Liver (tissue), 9 donors: Measurements from ENCODE around the gene OOSP3. TPM values are rescaled to one million over a fixed set of nuclear protein-coding genes. Genes with fewer than 3 reads are reported as not detected.

Experiments used
- DNase-seq: peaks from one replicate; pipeline ENCODE4 v3.0.0-alpha.2; 2017; ENCODE audit warnings: low spot score
- H3K27ac ChIP-seq, 2 donors: one replicate each; pipeline ENCODE4 v1.7.0; 2013; ENCODE audit warnings: inconsistent platforms in 2 of 2, low read length in 2 of 2, control low read depth in 1 of 2, low read depth in 1 of 2, mild to moderate bottlenecking in 1 of 2
- H3K27me3 ChIP-seq, 4 donors: one replicate each; pipeline versions ENCODE4 v1.6.1 to v1.7.0; 2013; ENCODE audit warnings: low read length in 3 of 4, inconsistent platforms in 1 of 4, mild to moderate bottlenecking in 1 of 4, moderate library complexity in 1 of 4; ENCODE audit not compliant: control insufficient read depth in 4 of 4, insufficient read depth in 4 of 4
- H3K36me3 ChIP-seq, 4 donors: one replicate each; pipeline versions ENCODE4 v1.6.1 to v1.7.0; 2013; ENCODE audit warnings: low read length in 3 of 4, mild to moderate bottlenecking in 3 of 4, low read depth in 1 of 4, moderate library complexity in 1 of 4; ENCODE audit not compliant: control insufficient read depth in 4 of 4, insufficient read depth in 3 of 4
- H3K4me1 ChIP-seq, 4 donors: one replicate each; pipeline versions ENCODE4 v1.6.1 to v1.7.0; 2013; ENCODE audit warnings: low read length in 3 of 4, mild to moderate bottlenecking in 3 of 4, moderate library complexity in 1 of 4; ENCODE audit not compliant: control insufficient read depth in 4 of 4, insufficient read depth in 4 of 4
- H3K4me3 ChIP-seq, 3 donors: one replicate each; pipeline versions ENCODE4 v1.6.1 to v1.7.0; 2013; ENCODE audit warnings: low read length in 3 of 3, control low read depth in 1 of 3, low read depth in 1 of 3, mild to moderate bottlenecking in 1 of 3
- H3K9ac ChIP-seq, 2 donors: one replicate each; pipeline ENCODE4 v1.7.0; 2013; ENCODE audit warnings: low read length in 2 of 2, mild to moderate bottlenecking in 2 of 2, moderate library complexity in 2 of 2, control low read depth in 1 of 2, low read depth in 1 of 2
- H3K9me3 ChIP-seq, 4 donors: one replicate each; pipeline versions ENCODE4 v1.6.1 to v1.7.0; 2013; ENCODE audit warnings: low read length in 3 of 4; ENCODE audit not compliant: control insufficient read depth in 4 of 4
- ATF3 ChIP-seq: IDR thresholded peaks from 2 replicates; pipeline ENCODE4 v1.6.1; 2016; ENCODE audit warnings: antibody characterized with exemption
- CTCF ChIP-seq: fragments of 150-350 bp; IDR thresholded peaks from 2 replicates; pipeline ENCODE4 v1.5.1; 2017; ENCODE audit warnings: improper control_type of control experiment, low read depth, low read length; ENCODE audit not compliant: missing input control
- FOXA1 ChIP-seq: IDR thresholded peaks from 2 replicates; pipeline ENCODE4 v1.6.1; 2016; ENCODE audit warnings: antibody characterized with exemption
- FOXA2 ChIP-seq: IDR thresholded peaks from 2 replicates; pipeline ENCODE4 v1.6.1; 2016; ENCODE audit warnings: antibody characterized with exemption
- GABPA ChIP-seq, 2 donors: IDR thresholded peaks in 1 of 2; conservative IDR thresholded peaks in 1 of 2; 2 replicates each; pipeline ENCODE4 v1.6.1; 2016; ENCODE audit warnings: antibody characterized with exemption in 2 of 2, mild to moderate bottlenecking in 1 of 2, moderate library complexity in 1 of 2
- HNF4A ChIP-seq, 2 donors: conservative IDR thresholded peaks; 2 replicates each; pipeline ENCODE4 v1.6.1; 2016; ENCODE audit warnings: antibody characterized with exemption in 2 of 2, mild to moderate bottlenecking in 2 of 2
- HNF4G ChIP-seq: IDR thresholded peaks from 2 replicates; pipeline ENCODE4 v1.6.1; 2016; ENCODE audit warnings: antibody characterized with exemption
- JUND ChIP-seq, 2 donors: IDR thresholded peaks; 2 replicates each; pipeline ENCODE4 v1.6.1; 2016; ENCODE audit warnings: antibody characterized with exemption in 2 of 2
- MAX ChIP-seq: IDR thresholded peaks from 2 replicates; pipeline ENCODE4 v1.6.1; 2016; ENCODE audit warnings: antibody characterized with exemption
- RAD21 ChIP-seq, 2 donors: IDR thresholded peaks; 2 replicates each; pipeline ENCODE4 v1.6.1; 2016; ENCODE audit warnings: antibody characterized with exemption in 2 of 2, mild to moderate bottlenecking in 2 of 2
- RXRA ChIP-seq, 2 donors: IDR thresholded peaks; 2 replicates each; pipeline ENCODE4 v1.6.1; 2017 to 2018; ENCODE audit warnings: antibody characterized with exemption in 2 of 2, mild to moderate bottlenecking in 1 of 2
- SP1 ChIP-seq: IDR thresholded peaks from 2 replicates; pipeline ENCODE4 v1.6.1; 2018; ENCODE audit warnings: antibody characterized with exemption, mild to moderate bottlenecking
- TAF1 ChIP-seq: conservative IDR thresholded peaks from 2 replicates; pipeline ENCODE4 v1.6.1; 2016; ENCODE audit warnings: antibody characterized with exemption, mild to moderate bottlenecking
- YY1 ChIP-seq: IDR thresholded peaks from 2 replicates; pipeline ENCODE4 v1.6.1; 2016; ENCODE audit warnings: antibody characterized with exemption, mild to moderate bottlenecking
- WGBS: extraction: QIAGEN DNeasy Blood & Tissue Kit; methylation state at CpG from one replicate; pipeline ENCODE4 v1.1.7; 2013; 5-methylcytosine and 5-hydroxymethylcytosine counted together
- polyA plus RNA-seq, 2 donors: library from polyadenylated mRNA; stranded (reverse) in 1 of 2; unstranded in 1 of 2; fragments of 200-250 nt in 1 of 2; fragments of >200 nt in 1 of 2; fragmentation: Nextera tagmentation in 1 of 2; extraction: Ambion mirVana in 1 of 2; gene quantifications; one replicate each; pipeline versions ENCODE4 v1.2.1 to v1.2.3, GENCODE V29; 2013 to 2015
- total RNA-seq, 2 donors: library from RNA; depleted of rRNA; stranded (reverse); fragments of >200 nt; gene quantifications; one replicate each; pipeline ENCODE4 v1.2.3, GENCODE V29; 2014
- TF ChIP-seq, protein P1 (sequence below): IDR thresholded peaks from 2 replicates; pipeline ENCODE4 v1.6.1; 2016; ENCODE audit warnings: antibody characterized with exemption, mild to moderate bottlenecking
- TF ChIP-seq, protein P2 (sequence below): IDR thresholded peaks from 2 replicates; pipeline ENCODE4 v1.6.1; 2016; ENCODE audit warnings: antibody characterized with exemption
- donor health status: healthy.
- donor health status: healthy.
- donor health status: healthy.
- donor health status: healthy.
- donor health status: healthy.

OOSP3 gene
- total and polyA plus RNA-seq, 4 donors, result not detected

DNA sequence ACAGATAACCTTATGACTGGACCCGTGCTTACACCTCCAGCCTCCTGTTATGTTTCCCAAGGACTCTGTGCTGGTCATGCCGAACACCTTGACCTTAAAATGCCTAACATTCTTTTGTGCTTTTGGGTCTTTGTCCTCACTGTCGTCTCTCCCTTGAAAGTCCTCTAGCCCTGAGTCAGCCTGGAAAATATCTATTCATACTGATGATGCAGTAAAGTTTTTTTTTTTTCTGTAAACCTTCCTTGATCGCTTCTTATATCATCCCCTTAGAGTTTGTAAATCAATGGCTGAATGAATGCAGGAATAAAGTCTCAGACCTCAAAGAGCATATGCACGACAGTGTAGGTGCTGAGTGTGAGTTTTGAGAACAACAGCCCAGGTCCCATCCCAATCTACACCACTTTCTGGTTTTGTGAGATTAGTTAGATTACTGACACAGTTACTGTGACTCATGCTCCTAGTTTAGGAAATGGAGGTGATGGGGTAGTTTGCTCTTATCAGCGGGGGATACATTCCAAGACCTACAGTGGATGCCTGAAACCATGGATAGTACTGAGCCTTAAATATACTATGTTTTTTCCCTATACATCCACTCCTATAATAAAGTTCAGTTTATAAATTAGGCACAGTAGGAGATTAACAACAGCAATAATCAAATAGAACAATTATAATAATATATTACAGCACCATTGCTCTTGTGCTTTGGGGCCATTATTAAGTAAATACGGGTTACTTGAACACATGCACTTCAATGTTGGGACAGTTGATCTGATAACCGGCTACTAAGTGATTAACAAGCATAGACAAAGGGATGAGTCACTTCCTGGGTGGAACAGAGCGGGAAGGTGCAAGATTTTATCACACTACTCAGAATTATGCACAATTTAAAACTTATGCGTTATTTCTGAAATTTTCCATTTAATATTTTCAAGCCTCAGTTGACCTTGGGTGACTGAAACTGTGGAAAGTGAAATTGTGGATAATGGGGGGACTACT lies 20.8 kb upstream of the OOSP3 start:
- no peaks in the 10 kb centered on the region for H3K36me3 ChIP-seq
- 75% methylated on average over 10 of the region's 10 CpGs for WGBS
- no peak overlapping the region for H3K27ac ChIP-seq
- TF ChIP-seq ATF3 (no peak), YY1 (no peak), GABPA (IDR thresholded peaks at IDR 0.05 in 1 of 2, conservative IDR thresholded peaks at IDR 0.05 in 1 of 2) (no peak), JUND (IDR thresholded peaks at IDR 0.05) (no peak), SP1 (no peak), MAX (no peak), HNF4G (no peak), FOXA1 (no peak), FOXA2 (no peak), RXRA (IDR thresholded peaks at IDR 0.05) (no peak)
- no peaks in the 10 kb centered on the region for H3K4me1 ChIP-seq
- no peak overlapping the region for H3K9ac ChIP-seq
- H3K27me3 ChIP-seq, result peaks cover 0 to 4% (median 0%) of the 10 kb centered on the region in 4 donors
- no peaks in the 10 kb centered on the region for H3K9me3 ChIP-seq
- DNase-seq, result no peak
- H3K4me3 ChIP-seq, result no peak overlapping the region

DNA sequence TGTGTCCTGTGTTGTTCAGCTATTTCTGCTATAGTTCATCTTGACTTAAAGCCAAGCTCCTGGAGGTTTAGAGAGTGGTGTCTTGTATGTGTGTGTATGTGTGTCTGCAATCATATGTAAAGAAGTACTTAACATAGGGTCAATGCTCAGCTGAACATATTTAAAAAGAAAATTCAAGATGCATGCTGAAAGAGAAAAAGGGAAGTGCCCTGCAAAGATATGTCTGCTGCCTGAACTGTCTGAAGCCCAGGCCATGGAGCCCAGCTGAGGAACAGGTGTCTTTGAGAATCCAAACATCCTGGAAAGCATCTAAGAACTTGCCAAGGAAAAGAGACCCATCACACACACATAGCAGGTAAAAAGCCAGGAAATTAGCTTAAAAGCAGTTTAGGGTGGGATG lies 18.9 kb upstream of the OOSP3 start:
- H3K27me3 ChIP-seq, result peaks cover 0 to 4% (median 0%) of the 10 kb centered on the region in 4 donors
- no peak overlapping the region for H3K9ac ChIP-seq

More for the DNA sequence above, 18.9 kb upstream of the OOSP3 start:
- H3K4me1 ChIP-seq, result no peaks in the 10 kb centered on the region
- DNase-seq, result no peak
- no peak overlapping the region for H3K27ac ChIP-seq
- H3K9me3 ChIP-seq, result no peaks in the 10 kb centered on the region
- H3K4me3 ChIP-seq, result no peak overlapping the region
- H3K36me3 ChIP-seq, result no peaks in the 10 kb centered on the region
- no peak for TF ChIP-seq TAF1
- TF ChIP-seq, protein P1, sequence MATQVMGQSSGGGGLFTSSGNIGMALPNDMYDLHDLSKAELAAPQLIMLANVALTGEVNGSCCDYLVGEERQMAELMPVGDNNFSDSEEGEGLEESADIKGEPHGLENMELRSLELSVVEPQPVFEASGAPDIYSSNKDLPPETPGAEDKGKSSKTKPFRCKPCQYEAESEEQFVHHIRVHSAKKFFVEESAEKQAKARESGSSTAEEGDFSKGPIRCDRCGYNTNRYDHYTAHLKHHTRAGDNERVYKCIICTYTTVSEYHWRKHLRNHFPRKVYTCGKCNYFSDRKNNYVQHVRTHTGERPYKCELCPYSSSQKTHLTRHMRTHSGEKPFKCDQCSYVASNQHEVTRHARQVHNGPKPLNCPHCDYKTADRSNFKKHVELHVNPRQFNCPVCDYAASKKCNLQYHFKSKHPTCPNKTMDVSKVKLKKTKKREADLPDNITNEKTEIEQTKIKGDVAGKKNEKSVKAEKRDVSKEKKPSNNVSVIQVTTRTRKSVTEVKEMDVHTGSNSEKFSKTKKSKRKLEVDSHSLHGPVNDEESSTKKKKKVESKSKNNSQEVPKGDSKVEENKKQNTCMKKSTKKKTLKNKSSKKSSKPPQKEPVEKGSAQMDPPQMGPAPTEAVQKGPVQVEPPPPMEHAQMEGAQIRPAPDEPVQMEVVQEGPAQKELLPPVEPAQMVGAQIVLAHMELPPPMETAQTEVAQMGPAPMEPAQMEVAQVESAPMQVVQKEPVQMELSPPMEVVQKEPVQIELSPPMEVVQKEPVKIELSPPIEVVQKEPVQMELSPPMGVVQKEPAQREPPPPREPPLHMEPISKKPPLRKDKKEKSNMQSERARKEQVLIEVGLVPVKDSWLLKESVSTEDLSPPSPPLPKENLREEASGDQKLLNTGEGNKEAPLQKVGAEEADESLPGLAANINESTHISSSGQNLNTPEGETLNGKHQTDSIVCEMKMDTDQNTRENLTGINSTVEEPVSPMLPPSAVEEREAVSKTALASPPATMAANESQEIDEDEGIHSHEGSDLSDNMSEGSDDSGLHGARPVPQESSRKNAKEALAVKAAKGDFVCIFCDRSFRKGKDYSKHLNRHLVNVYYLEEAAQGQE, result no peak
- no peak for TF ChIP-seq HNF4G
- no peak for TF ChIP-seq CTCF
- no peak for TF ChIP-seq FOXA2
- no peak for TF ChIP-seq HNF4A (conservative IDR thresholded peaks at IDR 0.05)
- TF ChIP-seq, protein P2, sequence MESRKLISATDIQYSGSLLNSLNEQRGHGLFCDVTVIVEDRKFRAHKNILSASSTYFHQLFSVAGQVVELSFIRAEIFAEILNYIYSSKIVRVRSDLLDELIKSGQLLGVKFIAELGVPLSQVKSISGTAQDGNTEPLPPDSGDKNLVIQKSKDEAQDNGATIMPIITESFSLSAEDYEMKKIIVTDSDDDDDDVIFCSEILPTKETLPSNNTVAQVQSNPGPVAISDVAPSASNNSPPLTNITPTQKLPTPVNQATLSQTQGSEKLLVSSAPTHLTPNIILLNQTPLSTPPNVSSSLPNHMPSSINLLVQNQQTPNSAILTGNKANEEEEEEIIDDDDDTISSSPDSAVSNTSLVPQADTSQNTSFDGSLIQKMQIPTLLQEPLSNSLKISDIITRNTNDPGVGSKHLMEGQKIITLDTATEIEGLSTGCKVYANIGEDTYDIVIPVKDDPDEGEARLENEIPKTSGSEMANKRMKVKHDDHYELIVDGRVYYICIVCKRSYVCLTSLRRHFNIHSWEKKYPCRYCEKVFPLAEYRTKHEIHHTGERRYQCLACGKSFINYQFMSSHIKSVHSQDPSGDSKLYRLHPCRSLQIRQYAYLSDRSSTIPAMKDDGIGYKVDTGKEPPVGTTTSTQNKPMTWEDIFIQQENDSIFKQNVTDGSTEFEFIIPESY, result no peak
- no peak for TF ChIP-seq JUND (IDR thresholded peaks at IDR 0.05)
- TF ChIP-seq RAD21 (IDR thresholded peaks at IDR 0.05), result no peak
- no peak for TF ChIP-seq YY1
